ENCODE results near the gene DLG2.

Gene DLG2

DNA sequence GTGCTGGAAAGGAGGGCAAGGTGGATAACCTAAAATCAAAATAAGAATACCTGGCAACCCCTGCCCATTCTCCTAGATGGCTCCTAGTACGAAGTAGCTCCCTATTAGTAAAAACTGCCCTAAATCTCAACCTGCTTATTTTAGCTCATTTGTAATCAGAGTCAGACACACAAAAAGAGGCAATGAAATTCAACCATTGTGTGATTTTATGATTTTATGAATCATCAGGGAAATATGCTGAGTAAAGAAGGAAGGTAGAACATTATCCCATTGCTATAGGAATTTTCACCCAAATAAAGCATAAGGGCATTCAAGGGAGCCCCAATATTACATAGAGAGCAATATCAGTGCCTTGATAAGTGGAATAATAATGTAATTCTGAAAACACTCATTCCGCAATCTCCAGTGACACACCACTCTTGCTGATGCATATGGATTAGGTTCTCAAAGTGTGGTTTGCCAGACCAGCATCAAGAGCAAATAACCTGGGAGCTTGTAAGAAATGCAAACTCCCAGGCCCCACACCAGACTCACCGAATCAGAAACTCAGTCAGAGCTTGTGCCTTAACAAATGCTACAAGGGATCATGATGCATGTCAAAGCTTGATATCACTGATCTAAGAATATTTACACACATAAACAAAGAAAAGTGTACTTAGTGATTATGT lies 789.6 kb downstream of the DLG2 start:
- H3K27ac Mint-ChIP-seq = no peak overlapping the region
- H3K4me1 Mint-ChIP-seq = peaks cover 3% of the 10 kb centered on the region
- peaks cover 2% of the 10 kb centered on the region for H3K27me3 Mint-ChIP-seq

DNA sequence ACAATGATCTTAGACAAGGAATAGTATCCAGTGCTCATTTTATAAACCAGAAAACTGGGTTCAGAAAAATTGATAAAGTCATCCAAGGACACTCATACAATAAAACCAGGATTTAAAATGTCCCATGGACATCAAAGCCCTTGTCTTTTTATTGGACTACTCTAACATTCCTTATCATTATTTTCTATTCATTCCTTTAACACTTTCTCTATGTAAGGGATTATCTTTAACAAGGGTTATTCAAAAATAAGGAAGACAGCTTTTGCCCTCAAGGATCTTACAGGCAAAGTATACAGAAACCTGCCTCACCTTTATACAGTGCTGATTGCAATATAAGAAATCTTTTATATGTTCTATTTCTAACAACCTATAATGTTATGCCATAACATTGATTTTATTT lies 790.8 kb downstream of the DLG2 start:
- no peak overlapping the region for H3K27ac Mint-ChIP-seq
- H3K36me3 Mint-ChIP-seq = no peaks in the 10 kb centered on the region
- DNase-seq (ENCODE audit: low spot score in 2 of 2) (no peak), ATAC-seq (ENCODE audit: low read depth) (no peak)
- H3K4me1 Mint-ChIP-seq = peaks cover 3% of the 10 kb centered on the region
- peaks cover 2% of the 10 kb centered on the region for H3K27me3 Mint-ChIP-seq
- H3K9me3 Mint-ChIP-seq = no peaks in the 10 kb centered on the region
- no peak overlapping the region for H3K4me3 Mint-ChIP-seq

More for the DNA sequence above, 789.6 kb downstream of the DLG2 start:
- Mint-ChIP-seq H3K36me3 (no peaks in the 10 kb centered on the region), H3K9me3 (no peaks in the 10 kb centered on the region), H3K4me3 (no peak overlapping the region)
- DNase-seq (ENCODE audit: low spot score in 2 of 2) = no peak
- ATAC-seq (ENCODE audit: low read depth) = no peak

DNA sequence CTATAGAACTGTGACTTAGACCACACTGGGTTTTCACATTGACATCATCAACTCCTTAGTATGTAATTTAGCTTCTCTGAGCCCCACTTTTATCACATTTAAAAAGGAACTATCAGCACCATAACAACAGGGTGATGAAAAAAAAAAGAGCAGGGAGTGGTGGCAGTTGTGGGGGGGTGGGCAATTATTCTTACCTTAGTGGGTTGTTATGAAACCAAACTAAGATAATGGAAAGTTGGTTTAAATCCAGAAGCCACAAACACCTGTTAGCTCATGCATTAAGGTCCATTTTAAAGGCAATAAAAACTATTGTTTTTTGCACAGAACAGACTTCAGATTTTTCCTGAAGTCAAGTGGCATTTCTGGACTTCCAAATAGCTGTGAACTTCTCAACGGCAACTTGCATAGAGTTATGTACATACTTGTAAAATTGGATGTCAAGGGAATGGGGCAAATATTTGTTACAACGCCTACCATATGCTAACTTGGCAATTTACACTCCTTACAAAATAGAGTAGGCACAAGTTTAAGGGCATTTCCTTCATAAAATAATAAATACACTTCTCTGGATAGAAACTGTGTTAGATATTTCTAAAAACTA lies 793.6 kb downstream of the DLG2 start:
- H3K9me3 Mint-ChIP-seq = no peaks in the 10 kb centered on the region
- no peak overlapping the region for H3K4me3 Mint-ChIP-seq
- peak overlapping the region; percentile 4 for H3K27ac Mint-ChIP-seq

DNA sequence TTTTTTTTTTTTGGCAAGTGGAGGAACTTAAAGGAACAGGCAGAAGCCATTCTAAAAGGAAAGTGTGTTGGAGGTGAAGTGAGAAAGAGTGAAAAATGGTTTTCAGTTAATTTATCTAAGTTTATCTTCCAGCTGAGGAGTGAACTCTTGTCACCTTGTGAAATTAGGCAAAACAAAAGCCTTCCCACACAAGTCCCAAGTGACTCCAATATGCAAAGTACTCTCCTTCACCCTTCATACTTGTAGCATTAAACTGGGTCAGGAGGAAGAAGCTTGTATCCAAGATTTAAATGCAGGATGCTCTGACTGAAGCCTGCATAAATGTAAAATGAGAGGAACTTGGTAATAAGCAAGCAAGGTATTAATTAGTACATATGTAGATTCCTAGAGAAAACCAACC lies 796.8 kb downstream of the DLG2 start:
- H3K36me3 Mint-ChIP-seq = no peaks in the 10 kb centered on the region
- H3K9me3 Mint-ChIP-seq = no peaks in the 10 kb centered on the region
- H3K27ac Mint-ChIP-seq = no peak overlapping the region
- DNase-seq (ENCODE audit: low spot score in 2 of 2) = no peak
- no peak for ATAC-seq (ENCODE audit: low read depth)
- H3K4me1 Mint-ChIP-seq = peaks cover 8% of the 10 kb centered on the region
- peaks cover 6% of the 10 kb centered on the region for H3K27me3 Mint-ChIP-seq
- no peak overlapping the region for H3K4me3 Mint-ChIP-seq

More for the DNA sequence above, 793.6 kb downstream of the DLG2 start:
- Mint-ChIP-seq H3K36me3 (no peaks in the 10 kb centered on the region), H3K27me3 (peaks cover 4% of the 10 kb centered on the region), H3K4me1 (peaks cover 8% of the 10 kb centered on the region)
- no peak for ATAC-seq (ENCODE audit: low read depth)
- no peak for DNase-seq (ENCODE audit: low spot score in 2 of 2)

DNA sequence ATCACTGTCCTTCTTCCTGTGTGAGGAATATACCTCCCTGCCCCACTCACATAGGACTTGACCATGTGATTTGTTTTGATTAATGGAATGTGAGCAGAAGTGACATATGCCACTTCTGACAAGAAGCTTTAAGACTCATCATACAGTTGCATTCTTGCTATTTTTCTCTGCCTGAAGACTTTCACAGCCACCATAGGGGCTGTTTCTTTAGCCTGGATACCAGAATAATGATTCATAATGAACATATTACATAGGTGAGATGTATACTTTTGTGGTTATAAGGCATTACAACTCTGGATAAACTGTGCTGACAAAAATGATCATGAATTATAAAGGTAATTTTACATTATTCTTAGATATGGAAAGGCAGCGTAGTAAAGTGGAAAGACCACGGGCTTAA lies 798.0 kb downstream of the DLG2 start:
- Mint-ChIP-seq H3K4me1 (peaks cover 8% of the 10 kb centered on the region), H3K36me3 (no peaks in the 10 kb centered on the region), H3K27me3 (peaks cover 6% of the 10 kb centered on the region), H3K9me3 (no peaks in the 10 kb centered on the region), H3K4me3 (no peak overlapping the region), H3K27ac (no peak overlapping the region)
- ATAC-seq (ENCODE audit: low read depth) (no peak), DNase-seq (ENCODE audit: low spot score in 2 of 2) (no peak)

DNA sequence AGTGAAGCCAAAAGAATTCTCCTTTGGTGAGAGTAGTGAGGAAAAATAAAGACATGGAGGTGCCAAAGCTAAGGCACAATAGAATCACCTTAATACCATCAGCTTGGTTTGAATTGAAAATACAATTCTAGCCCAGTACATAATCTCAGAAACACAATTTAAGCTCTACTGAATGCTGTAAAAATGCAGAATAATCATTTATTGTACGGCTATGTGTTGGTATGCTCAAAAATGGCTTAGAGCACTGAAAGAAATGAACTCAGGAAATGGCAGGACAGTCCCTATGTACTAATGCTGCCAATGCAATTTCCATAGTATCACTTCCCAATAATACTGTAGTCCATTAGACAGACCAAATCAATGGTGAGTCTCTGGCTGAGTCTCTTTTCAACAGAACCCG lies 798.5 kb downstream of the DLG2 start:
- H3K36me3 Mint-ChIP-seq = no peaks in the 10 kb centered on the region
- DNase-seq (ENCODE audit: low spot score in 2 of 2) (no peak), ATAC-seq (ENCODE audit: low read depth) (no peak)
- no peaks in the 10 kb centered on the region for H3K9me3 Mint-ChIP-seq
- H3K4me3 Mint-ChIP-seq = no peak overlapping the region
- peaks cover 6% of the 10 kb centered on the region for H3K27me3 Mint-ChIP-seq
- H3K27ac Mint-ChIP-seq = no peak overlapping the region
- peaks cover 8% of the 10 kb centered on the region for H3K4me1 Mint-ChIP-seq

DNA sequence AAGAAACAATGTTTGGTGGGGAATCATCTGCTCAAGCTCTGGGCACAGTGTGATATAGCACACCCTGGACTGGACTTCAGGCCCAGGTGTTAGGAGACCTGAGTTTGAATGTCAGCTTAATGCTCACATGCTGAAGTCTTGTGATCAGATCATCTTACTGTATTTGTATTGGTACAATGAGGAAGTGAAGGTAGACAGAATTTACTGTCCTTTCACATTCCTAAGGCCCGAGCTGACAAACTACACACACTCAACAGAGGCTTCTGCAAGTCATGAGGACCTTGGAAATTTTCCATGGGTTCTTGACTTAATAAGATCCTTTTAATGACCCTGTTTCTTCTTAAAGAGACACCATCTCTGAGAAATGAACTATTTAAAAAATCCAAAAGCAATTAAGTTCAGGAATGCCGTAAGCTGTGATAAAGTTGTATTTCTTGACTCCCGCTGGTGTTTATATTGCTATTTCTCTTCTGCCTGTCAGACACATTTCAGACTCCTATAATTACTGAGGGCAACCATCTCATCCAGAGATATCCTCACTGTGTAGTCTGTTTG lies 802.0 kb downstream of the DLG2 start:
- Mint-ChIP-seq H3K27ac (no peak overlapping the region), H3K4me1 (peaks cover 2% of the 10 kb centered on the region), H3K36me3 (no peaks in the 10 kb centered on the region), H3K27me3 (peaks cover 8% of the 10 kb centered on the region), H3K4me3 (no peak overlapping the region), H3K9me3 (no peaks in the 10 kb centered on the region)
- ATAC-seq (ENCODE audit: low read depth) (no peak), DNase-seq (ENCODE audit: low spot score in 2 of 2) (no peak)

DNA sequence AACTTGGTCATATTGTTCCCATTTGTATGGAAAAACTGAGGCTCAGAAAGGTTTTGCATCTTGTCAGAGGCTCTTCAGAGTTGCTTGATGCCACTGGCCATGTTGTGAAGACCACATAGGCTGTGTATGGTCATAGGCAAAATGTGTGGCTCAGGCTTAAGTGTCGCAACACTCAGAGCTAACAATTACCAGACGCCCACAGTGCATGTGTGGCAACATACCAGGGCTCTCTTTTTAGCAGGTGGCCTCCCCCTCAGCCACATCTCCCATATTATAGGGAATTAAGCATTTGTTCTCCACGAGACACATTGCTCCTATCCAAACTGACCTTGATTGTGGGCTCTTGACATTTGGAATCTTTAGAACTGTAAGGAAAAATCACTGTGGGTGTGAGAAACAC lies 802.5 kb downstream of the DLG2 start:
- H3K27ac Mint-ChIP-seq = no peak overlapping the region
- no peaks in the 10 kb centered on the region for H3K9me3 Mint-ChIP-seq
- no peak for ATAC-seq (ENCODE audit: low read depth)
- H3K36me3 Mint-ChIP-seq = no peaks in the 10 kb centered on the region
- no peaks in the 10 kb centered on the region for H3K4me1 Mint-ChIP-seq
- DNase-seq (ENCODE audit: low spot score in 2 of 2) = no peak
- H3K4me3 Mint-ChIP-seq = no peak overlapping the region
- H3K27me3 Mint-ChIP-seq = peaks cover 9% of the 10 kb centered on the region

DNA sequence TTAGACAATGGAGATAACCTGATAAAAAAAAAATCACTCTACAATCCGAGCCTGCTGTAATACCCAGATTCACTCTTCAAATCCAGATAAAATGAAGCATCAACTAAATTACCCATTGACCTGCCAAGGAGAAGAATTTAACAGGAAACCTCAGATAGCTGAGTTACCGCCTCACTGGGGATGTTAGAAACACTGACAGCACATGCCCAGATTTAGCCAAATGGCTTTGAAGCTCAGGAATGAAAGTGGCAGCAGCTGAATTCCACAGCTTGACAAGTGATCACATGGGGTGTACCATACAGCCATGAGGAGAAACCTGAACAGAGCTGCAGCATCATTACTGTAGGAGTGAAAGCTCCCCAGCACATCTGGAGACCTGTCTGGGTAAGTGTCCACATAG lies 807.6 kb downstream of the DLG2 start:
- no peaks in the 10 kb centered on the region for H3K9me3 Mint-ChIP-seq
- no peaks in the 10 kb centered on the region for H3K36me3 Mint-ChIP-seq
- H3K27ac Mint-ChIP-seq = no peak overlapping the region
- no peak overlapping the region for H3K4me3 Mint-ChIP-seq
- peaks cover 5% of the 10 kb centered on the region for H3K4me1 Mint-ChIP-seq
- H3K27me3 Mint-ChIP-seq = peaks cover 5% of the 10 kb centered on the region
- ATAC-seq (ENCODE audit: low read depth) = no peak
- no peak for DNase-seq (ENCODE audit: low spot score in 2 of 2)

DNA sequence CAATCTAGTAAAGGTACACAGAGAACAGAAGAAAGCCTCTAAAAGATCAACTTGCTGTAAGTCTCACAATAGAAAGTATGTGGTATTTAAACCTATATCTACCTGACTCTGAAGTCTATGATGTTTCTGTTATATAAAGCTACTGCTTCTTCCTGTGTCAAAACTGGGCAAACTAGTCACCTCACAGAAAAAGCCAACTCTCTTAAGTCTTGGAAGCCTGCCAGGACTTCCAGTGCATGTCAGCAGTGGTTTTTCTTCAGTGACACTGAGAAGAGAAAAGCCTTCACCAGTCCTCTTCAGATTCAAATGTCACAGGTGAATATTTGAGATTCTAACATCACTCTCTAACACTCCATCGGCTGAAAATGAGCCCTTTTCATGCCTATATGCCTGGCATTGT lies 808.0 kb downstream of the DLG2 start:
- H3K4me3 Mint-ChIP-seq = no peak overlapping the region
- ATAC-seq (ENCODE audit: low read depth) = no peak

DNA sequence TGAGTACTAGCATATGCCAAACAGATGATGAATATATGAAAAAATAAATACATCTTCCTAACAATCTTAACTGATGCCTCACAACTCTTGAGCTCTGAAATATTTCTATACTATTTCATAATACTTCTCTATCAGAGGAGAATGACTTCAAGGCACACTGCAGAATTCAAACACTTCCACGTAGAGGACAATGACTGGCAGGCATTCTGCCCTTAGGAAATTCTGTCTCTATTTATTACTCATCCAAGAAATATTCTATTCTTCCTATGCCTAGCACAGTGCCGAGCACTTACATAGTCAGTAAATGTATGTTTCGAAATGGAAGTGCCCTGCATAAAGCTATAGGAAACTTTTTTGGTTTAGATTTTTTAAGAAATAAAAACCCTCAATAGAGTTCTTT lies 809.1 kb downstream of the DLG2 start:
- ATAC-seq (ENCODE audit: low read depth) (no peak), DNase-seq (ENCODE audit: low spot score in 2 of 2) (no peak)
- H3K9me3 Mint-ChIP-seq = no peaks in the 10 kb centered on the region
- H3K4me1 Mint-ChIP-seq = peaks cover 5% of the 10 kb centered on the region
- H3K27me3 Mint-ChIP-seq = peaks cover 1% of the 10 kb centered on the region
- no peak overlapping the region for H3K4me3 Mint-ChIP-seq
- no peak overlapping the region for H3K27ac Mint-ChIP-seq
- no peaks in the 10 kb centered on the region for H3K36me3 Mint-ChIP-seq

More for the DNA sequence above, 808.0 kb downstream of the DLG2 start:
- Mint-ChIP-seq H3K9me3 (no peaks in the 10 kb centered on the region), H3K27me3 (peaks cover 5% of the 10 kb centered on the region), H3K27ac (peak overlapping the region; percentile 35), H3K36me3 (no peaks in the 10 kb centered on the region), H3K4me1 (peaks cover 5% of the 10 kb centered on the region)
- no peak for DNase-seq (ENCODE audit: low spot score in 2 of 2)

DNA sequence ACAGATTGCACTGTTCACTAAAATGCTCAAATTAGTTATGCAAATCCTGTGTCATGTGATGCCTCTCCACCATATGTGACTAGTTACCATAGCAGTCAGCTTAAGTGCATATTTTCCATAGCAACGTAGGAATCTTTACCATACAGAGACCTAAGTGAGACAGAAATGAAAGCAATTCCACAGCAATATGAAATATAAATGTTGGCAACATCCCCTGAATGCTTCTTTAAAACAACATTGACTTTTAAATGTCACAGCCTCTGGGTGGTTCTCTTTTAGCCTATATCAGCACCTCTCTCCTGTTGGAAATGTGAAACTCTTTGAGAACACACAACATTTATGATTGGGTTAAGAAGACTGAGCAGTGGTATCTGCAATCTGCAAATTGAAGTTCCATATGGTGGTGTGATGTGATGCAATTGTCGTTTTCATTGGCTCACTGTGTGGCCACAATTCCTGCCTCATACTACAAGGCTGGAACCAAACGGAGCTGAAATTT lies 814.6 kb downstream of the DLG2 start:
- peaks cover 1% of the 10 kb centered on the region for H3K9me3 Mint-ChIP-seq
- DNase-seq (ENCODE audit: low spot score in 2 of 2) = no peak
- peaks cover 2% of the 10 kb centered on the region for H3K4me1 Mint-ChIP-seq
- H3K36me3 Mint-ChIP-seq = no peaks in the 10 kb centered on the region
- H3K27me3 Mint-ChIP-seq = no peaks in the 10 kb centered on the region
- H3K4me3 Mint-ChIP-seq = no peak overlapping the region
- H3K27ac Mint-ChIP-seq = no peak overlapping the region
- ATAC-seq (ENCODE audit: low read depth) = peak; percentile 45

DNA sequence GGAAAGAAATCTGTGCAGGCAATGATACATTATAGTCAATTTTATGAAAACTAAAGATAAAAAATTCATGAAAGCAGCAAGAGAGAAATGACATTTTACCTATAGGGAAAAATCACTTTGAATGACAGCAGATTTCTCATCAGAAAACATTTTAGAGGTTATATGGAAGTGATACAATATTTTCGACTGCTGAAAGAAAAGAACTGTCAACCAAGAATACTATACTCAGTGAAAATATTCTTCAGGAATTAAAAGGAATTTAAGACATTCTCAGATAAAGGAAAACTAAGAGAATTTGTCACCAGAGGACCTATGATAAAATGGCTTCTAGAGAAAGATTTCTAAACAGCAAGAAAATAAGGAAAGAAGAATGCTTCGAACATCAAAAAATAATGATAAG lies 820.8 kb downstream of the DLG2 start:
- H3K4me3 Mint-ChIP-seq = no peak overlapping the region
- H3K27ac Mint-ChIP-seq = no peak overlapping the region
- DNase-seq (ENCODE audit: low spot score in 2 of 2) = no peak
- H3K36me3 Mint-ChIP-seq = peaks cover 2% of the 10 kb centered on the region
- peaks cover 3% of the 10 kb centered on the region for H3K27me3 Mint-ChIP-seq
- ATAC-seq (ENCODE audit: low read depth) = no peak
- H3K4me1 Mint-ChIP-seq = no peaks in the 10 kb centered on the region
- peaks cover 10% of the 10 kb centered on the region for H3K9me3 Mint-ChIP-seq

DNA sequence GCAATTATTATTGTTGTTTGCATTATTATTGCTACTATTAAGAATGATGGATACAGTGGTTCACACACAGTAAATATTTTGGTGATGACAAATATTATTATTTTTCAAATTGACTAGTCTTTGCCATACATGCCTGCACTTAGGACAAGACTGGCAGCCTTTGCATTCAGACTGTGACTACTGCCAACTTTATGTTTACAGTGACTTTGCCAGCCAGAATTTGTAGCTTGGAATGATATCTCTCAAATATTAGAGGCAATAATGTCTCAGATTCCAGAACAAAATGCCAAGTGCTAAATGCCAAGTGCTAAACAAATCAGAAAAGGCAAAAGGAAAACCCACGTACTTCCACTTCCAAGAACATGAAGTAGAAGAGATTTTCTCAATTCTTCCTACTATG lies 823.1 kb downstream of the DLG2 start:
- Mint-ChIP-seq H3K27me3 (peaks cover 3% of the 10 kb centered on the region), H3K4me1 (no peaks in the 10 kb centered on the region), H3K36me3 (peaks cover 4% of the 10 kb centered on the region), H3K4me3 (no peak overlapping the region), H3K9me3 (peaks cover 10% of the 10 kb centered on the region), H3K27ac (no peak overlapping the region)
- no peak for ATAC-seq (ENCODE audit: low read depth)
- DNase-seq (ENCODE audit: low spot score in 2 of 2) = no peak

All from memory B cell (primary cell).